ENCODE measurements around the gene CKM.
"Not testable (repeated sequence)": the region's sequence is repeated elsewhere in the genome, so short reads cannot be mapped to it uniquely, and the experiment has no call there.

CKM gene

DNA sequence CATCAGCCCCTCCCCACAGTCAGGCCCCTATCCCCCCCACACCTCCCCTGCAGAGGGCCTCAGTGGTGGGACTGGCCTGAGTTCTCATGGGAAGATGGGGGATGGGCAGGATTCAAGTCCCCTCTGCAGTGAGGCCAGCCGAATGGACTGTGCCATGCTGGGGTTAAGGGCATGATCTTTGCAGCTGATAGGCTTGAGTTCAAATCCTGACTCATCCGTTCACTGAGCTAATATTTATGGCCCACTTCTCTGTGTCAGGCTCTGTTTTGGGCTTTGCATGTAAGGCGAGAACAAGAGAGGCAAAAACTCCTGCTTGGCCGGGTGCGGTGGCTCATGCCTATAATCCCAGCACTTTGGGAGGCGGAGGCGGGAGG, 51.0 kb downstream of the CKM start:
- no peak for DNase-seq
- H3K27ac ChIP-seq (ENCODE audit: low read length): no peak overlapping the region
- no peaks in the 10 kb centered on the region for H3K4me1 ChIP-seq (ENCODE audit: insufficient read depth, low read length)
- no peak overlapping the region for H3K4me3 ChIP-seq (ENCODE audit: low read depth in 1 of 2, low read length in 2 of 2)
- H3K27me3 ChIP-seq (ENCODE audit: insufficient read depth, low read length, poor library complexity): no peaks in the 10 kb centered on the region
- no peaks in the 10 kb centered on the region for H4K20me1 ChIP-seq (ENCODE audit: insufficient read depth, low read length)
- no peaks in the 10 kb centered on the region for H3K9me3 ChIP-seq (ENCODE audit: insufficient read depth, low read length, severe bottlenecking)
- no peak overlapping the region for H3K9ac ChIP-seq (ENCODE audit: low read depth, low read length)
- ATAC-seq (ENCODE audit: insufficient read depth, low read depth): no peak
- TF ChIP-seq, protein P1, sequence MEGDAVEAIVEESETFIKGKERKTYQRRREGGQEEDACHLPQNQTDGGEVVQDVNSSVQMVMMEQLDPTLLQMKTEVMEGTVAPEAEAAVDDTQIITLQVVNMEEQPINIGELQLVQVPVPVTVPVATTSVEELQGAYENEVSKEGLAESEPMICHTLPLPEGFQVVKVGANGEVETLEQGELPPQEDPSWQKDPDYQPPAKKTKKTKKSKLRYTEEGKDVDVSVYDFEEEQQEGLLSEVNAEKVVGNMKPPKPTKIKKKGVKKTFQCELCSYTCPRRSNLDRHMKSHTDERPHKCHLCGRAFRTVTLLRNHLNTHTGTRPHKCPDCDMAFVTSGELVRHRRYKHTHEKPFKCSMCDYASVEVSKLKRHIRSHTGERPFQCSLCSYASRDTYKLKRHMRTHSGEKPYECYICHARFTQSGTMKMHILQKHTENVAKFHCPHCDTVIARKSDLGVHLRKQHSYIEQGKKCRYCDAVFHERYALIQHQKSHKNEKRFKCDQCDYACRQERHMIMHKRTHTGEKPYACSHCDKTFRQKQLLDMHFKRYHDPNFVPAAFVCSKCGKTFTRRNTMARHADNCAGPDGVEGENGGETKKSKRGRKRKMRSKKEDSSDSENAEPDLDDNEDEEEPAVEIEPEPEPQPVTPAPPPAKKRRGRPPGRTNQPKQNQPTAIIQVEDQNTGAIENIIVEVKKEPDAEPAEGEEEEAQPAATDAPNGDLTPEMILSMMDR (IDR thresholded peaks at IDR 0.05; ENCODE audit: borderline replicate concordance, extremely low read depth, low read length, poor library complexity, severe bottlenecking): no peak
- TF ChIP-seq EZH2 (IDR thresholded peaks at IDR 0.05; ENCODE audit: borderline replicate concordance, low read depth, low read length, severe bottlenecking): no peak
- no peak overlapping the region for H2AFZ ChIP-seq (ENCODE audit: low read depth, low read length)
- H3K36me3 ChIP-seq (ENCODE audit: insufficient read depth, low read length): peaks cover 43% of the 10 kb centered on the region
- no peak overlapping the region for H3K4me2 ChIP-seq (ENCODE audit: insufficient read depth, low read length)
- no peaks in the 10 kb centered on the region for H3K79me2 ChIP-seq (ENCODE audit: insufficient read depth, low read length)

DNA sequence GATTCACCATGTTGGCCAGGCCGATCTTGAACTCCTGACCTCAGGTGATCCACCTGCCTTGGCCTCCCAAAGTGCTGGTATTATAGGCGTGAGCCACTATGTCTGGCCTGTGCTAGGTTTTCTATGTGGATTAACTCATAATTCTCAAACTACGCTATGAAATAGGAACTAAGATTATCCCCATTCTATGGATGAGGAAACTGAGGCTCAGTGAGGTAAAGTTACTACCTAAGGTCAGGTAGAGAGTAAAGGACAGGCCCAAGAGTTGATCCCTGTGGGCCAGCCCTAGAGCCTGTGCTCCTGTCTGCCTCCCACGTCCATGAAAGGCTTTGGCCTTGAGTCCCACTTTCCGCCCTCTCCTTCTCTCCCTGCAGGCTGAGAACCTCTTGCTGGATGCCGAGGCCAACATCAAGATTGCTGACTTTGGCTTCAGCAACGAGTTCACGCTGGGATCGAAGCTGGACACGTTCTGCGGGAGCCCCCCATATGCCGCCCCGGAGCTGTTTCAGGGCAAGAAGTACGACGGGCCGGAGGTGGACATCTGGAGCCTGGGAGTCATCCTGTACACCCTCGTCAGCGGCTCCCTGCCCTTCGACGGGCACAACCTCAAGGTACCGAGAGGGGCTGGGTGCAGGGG, 51.5 kb downstream of the CKM start:
- H3K4me3 ChIP-seq (ENCODE audit: low read depth in 1 of 2, low read length in 2 of 2): no peak overlapping the region
- DNase-seq: no peak
- no peak overlapping the region for H2AFZ ChIP-seq (ENCODE audit: low read depth, low read length)
- no peak overlapping the region for H3K4me2 ChIP-seq (ENCODE audit: insufficient read depth, low read length)
- no peak for ATAC-seq (ENCODE audit: insufficient read depth, low read depth)
- no peak overlapping the region for H3K27ac ChIP-seq (ENCODE audit: low read length)
- H3K79me2 ChIP-seq (ENCODE audit: insufficient read depth, low read length): no peaks in the 10 kb centered on the region
- no peak overlapping the region for H3K9ac ChIP-seq (ENCODE audit: low read depth, low read length)
- no peaks in the 10 kb centered on the region for H3K9me3 ChIP-seq (ENCODE audit: insufficient read depth, low read length, severe bottlenecking)
- no peak for TF ChIP-seq EZH2 (IDR thresholded peaks at IDR 0.05; ENCODE audit: borderline replicate concordance, low read depth, low read length, severe bottlenecking)
- TF ChIP-seq, protein P1 (IDR thresholded peaks at IDR 0.05; ENCODE audit: borderline replicate concordance, extremely low read depth, low read length, poor library complexity, severe bottlenecking): no peak
- no peaks in the 10 kb centered on the region for H3K27me3 ChIP-seq (ENCODE audit: insufficient read depth, low read length, poor library complexity)
- H3K4me1 ChIP-seq (ENCODE audit: insufficient read depth, low read length): no peaks in the 10 kb centered on the region
- H3K36me3 ChIP-seq (ENCODE audit: insufficient read depth, low read length): peaks cover 46% of the 10 kb centered on the region
- H4K20me1 ChIP-seq (ENCODE audit: insufficient read depth, low read length): no peaks in the 10 kb centered on the region

DNA sequence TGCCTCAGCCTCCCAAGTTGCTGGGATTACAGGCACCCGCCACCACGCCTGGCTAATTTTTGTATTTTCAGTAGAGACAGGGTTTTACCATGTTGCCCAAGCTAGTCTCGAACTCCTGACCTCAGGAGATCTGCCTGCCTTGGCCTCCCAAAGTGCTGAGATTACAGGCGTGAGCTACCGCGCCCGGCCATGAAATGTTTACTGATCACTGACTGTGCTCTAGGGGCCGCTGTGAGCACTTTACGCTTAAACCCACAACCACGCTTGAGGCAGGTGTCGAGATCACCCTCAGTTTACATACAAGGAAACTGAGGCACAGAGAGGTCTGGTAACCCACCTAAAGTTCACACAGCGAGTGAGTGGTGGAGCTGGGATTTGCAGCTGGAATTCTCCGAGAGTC, 52.7 kb downstream of the CKM start:
- not testable (repeated sequence) for H2AFZ ChIP-seq (ENCODE audit: low read depth, low read length); H4K20me1 ChIP-seq (ENCODE audit: insufficient read depth, low read length); H3K4me3 ChIP-seq (ENCODE audit: low read depth in 1 of 2, low read length in 2 of 2); DNase-seq; H3K9ac ChIP-seq (ENCODE audit: low read depth, low read length); H3K27me3 ChIP-seq (ENCODE audit: insufficient read depth, low read length, poor library complexity); H3K27ac ChIP-seq (ENCODE audit: low read length); ATAC-seq (ENCODE audit: insufficient read depth, low read depth); H3K9me3 ChIP-seq (ENCODE audit: insufficient read depth, low read length, severe bottlenecking); H3K4me2 ChIP-seq (ENCODE audit: insufficient read depth, low read length); H3K79me2 ChIP-seq (ENCODE audit: insufficient read depth, low read length); H3K4me1 ChIP-seq (ENCODE audit: insufficient read depth, low read length)
- peaks cover 52% of the 10 kb centered on the region for H3K36me3 ChIP-seq (ENCODE audit: insufficient read depth, low read length)

DNA sequence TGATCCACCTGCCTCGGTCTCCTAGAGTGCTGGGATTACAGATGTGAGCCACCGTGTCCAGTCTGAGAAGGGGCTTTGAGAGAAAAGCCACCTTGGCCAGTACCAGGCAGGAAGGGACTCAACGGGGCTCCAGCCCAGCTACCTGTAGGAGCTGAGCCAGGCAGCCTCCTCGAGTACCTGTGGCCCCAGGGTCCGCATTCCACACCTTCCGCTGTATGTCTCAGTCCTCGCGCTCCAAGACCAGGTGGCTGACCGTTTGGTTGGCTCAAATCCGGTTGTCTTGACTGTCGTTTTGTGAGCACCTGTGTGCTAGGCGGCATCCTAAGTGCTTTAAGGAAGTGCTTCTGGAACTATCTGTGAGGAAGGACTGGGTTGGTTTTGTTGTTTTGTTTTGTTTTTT, 55.4 kb downstream of the CKM start:
- Histone ChIP-seq H3K79me2 (ENCODE audit: insufficient read depth, low read length) (no peaks in the 10 kb centered on the region), H3K9me3 (ENCODE audit: insufficient read depth, low read length, severe bottlenecking) (no peaks in the 10 kb centered on the region), H3K4me1 (ENCODE audit: insufficient read depth, low read length) (no peaks in the 10 kb centered on the region), H3K9ac (ENCODE audit: low read depth, low read length) (no peak overlapping the region), H4K20me1 (ENCODE audit: insufficient read depth, low read length) (no peaks in the 10 kb centered on the region; the same call in 1 of the 2 replicates), H3K36me3 (ENCODE audit: insufficient read depth, low read length) (peaks cover 39% of the 10 kb centered on the region), H3K27ac (ENCODE audit: low read length) (no peak overlapping the region), H3K4me3 (ENCODE audit: low read depth in 1 of 2, low read length in 2 of 2) (no peak overlapping the region), H3K4me2 (ENCODE audit: insufficient read depth, low read length) (no peak overlapping the region), H3K27me3 (ENCODE audit: insufficient read depth, low read length, poor library complexity) (no peaks in the 10 kb centered on the region), H2AFZ (ENCODE audit: low read depth, low read length) (no peak overlapping the region)
- DNase-seq (no peak), ATAC-seq (ENCODE audit: insufficient read depth, low read depth) (no peak)
- TF ChIP-seq, protein P1 (IDR thresholded peaks at IDR 0.05; ENCODE audit: borderline replicate concordance, extremely low read depth, low read length, poor library complexity, severe bottlenecking): no peak
- no peak for TF ChIP-seq EZH2 (IDR thresholded peaks at IDR 0.05; ENCODE audit: borderline replicate concordance, low read depth, low read length, severe bottlenecking)
